ENCODE measurements around the gene HIP1R. TPM values are rescaled to one million over a fixed set of nuclear protein-coding genes. Genes with fewer than 3 reads are reported as not detected.

Gene HIP1R
- total RNA-seq, 2 experiments from 2014 or later: 31.9 to 34.7 TPM

GRCh38 chr12:122846622-122847515, 11.6 kb downstream of the HIP1R start:
- no peak overlapping the region for H3K27ac Mint-ChIP-seq
- DNase-seq: no peak
- CTCF ChIA-PET: interaction anchor here (0.6 to 1.7 kb wide), 3 partner anchors 42 to 911 kb away, joined by 3 to 4 read pairs (median 3); no protein-coding TSS in a partner anchor

GRCh38 chr12:122847516-122847836, 12.2 kb downstream of the HIP1R start:
- CTCF ChIA-PET: interaction anchor here (0.6 kb wide), 1 partner anchor 911 kb away, joined by 3 read pairs; no protein-coding TSS in a partner anchor
- Mint-ChIP-seq H3K27ac (no peak overlapping the region), H3K36me3 (no peaks in the 10 kb centered on the region), H3K4me3 (no peak overlapping the region), H3K4me1 (no peaks in the 10 kb centered on the region), H3K9me3 (ENCODE audit: low read depth) (no peaks in the 10 kb centered on the region), H3K27me3 (no peaks in the 10 kb centered on the region)
- DNase-seq (no peak), ATAC-seq (no peak)

More at GRCh38 chr12:122846622-122847515, 11.6 kb downstream of the HIP1R start:
- Mint-ChIP-seq H3K36me3 (no peaks in the 10 kb centered on the region), H3K9me3 (ENCODE audit: low read depth) (no peaks in the 10 kb centered on the region), H3K27me3 (no peaks in the 10 kb centered on the region), H3K4me3 (no peak overlapping the region), H3K4me1 (no peaks in the 10 kb centered on the region)
- no peak for ATAC-seq

- DNase-seq: no peak
- no peaks in the 10 kb centered on the region for H3K4me1 Mint-ChIP-seq
- ATAC-seq: no peak
- no peak overlapping the region for H3K27ac Mint-ChIP-seq
- H3K27me3 Mint-ChIP-seq: no peaks in the 10 kb centered on the region
- no peak overlapping the region for H3K4me3 Mint-ChIP-seq
- H3K9me3 Mint-ChIP-seq (ENCODE audit: low read depth): no peaks in the 10 kb centered on the region
- CTCF ChIA-PET: no interaction called here
- H3K36me3 Mint-ChIP-seq: no peaks in the 10 kb centered on the region
These were observed 12.7 kb downstream of the HIP1R start for GRCh38 chr12:122847921-122848421.

GRCh38 chr12:122848471-122849351, 13.5 kb downstream of the HIP1R start:
- H3K27ac Mint-ChIP-seq: no peak overlapping the region
- H3K36me3 Mint-ChIP-seq: no peaks in the 10 kb centered on the region
- no peak for ATAC-seq
- no peaks in the 10 kb centered on the region for H3K4me1 Mint-ChIP-seq
- H3K9me3 Mint-ChIP-seq (ENCODE audit: low read depth): no peaks in the 10 kb centered on the region
- CTCF ChIA-PET: no interaction called here
- H3K4me3 Mint-ChIP-seq: no peak overlapping the region
- H3K27me3 Mint-ChIP-seq: no peaks in the 10 kb centered on the region
- no peak for DNase-seq

GRCh38 chr12:122849352-122850047, 14.2 kb downstream of the HIP1R start:
- no peak for ATAC-seq
- no peak for DNase-seq
- no peaks in the 10 kb centered on the region for H3K4me1 Mint-ChIP-seq
- no peaks in the 10 kb centered on the region for H3K36me3 Mint-ChIP-seq
- CTCF ChIA-PET: no interaction called here
- no peaks in the 10 kb centered on the region for H3K9me3 Mint-ChIP-seq (ENCODE audit: low read depth)
- H3K27ac Mint-ChIP-seq: no peak overlapping the region
- no peak overlapping the region for H3K4me3 Mint-ChIP-seq
- no peaks in the 10 kb centered on the region for H3K27me3 Mint-ChIP-seq

- H3K27ac Mint-ChIP-seq: no peak overlapping the region
- ATAC-seq: no peak
- DNase-seq: no peak
- no peaks in the 10 kb centered on the region for H3K36me3 Mint-ChIP-seq
- no peaks in the 10 kb centered on the region for H3K9me3 Mint-ChIP-seq (ENCODE audit: low read depth)
- H3K4me1 Mint-ChIP-seq: no peaks in the 10 kb centered on the region
- no peaks in the 10 kb centered on the region for H3K27me3 Mint-ChIP-seq
- CTCF ChIA-PET: no interaction called here
- no peak overlapping the region for H3K4me3 Mint-ChIP-seq
These were observed 14.8 kb downstream of the HIP1R start for GRCh38 chr12:122850048-122850445.

- ATAC-seq: no peak
- Mint-ChIP-seq H3K9me3 (ENCODE audit: low read depth) (no peaks in the 10 kb centered on the region), H3K27me3 (no peaks in the 10 kb centered on the region), H3K27ac (no peak overlapping the region), H3K4me1 (no peaks in the 10 kb centered on the region), H3K4me3 (no peak overlapping the region), H3K36me3 (no peaks in the 10 kb centered on the region)
- DNase-seq: no peak
- CTCF ChIA-PET: no interaction called here
These were observed 15.6 kb downstream of the HIP1R start for GRCh38 chr12:122850695-122851350.

GRCh38 chr12:122851820-122852219, 16.6 kb downstream of the HIP1R start:
- Mint-ChIP-seq H3K4me3 (no peak overlapping the region), H3K36me3 (no peaks in the 10 kb centered on the region), H3K27me3 (no peaks in the 10 kb centered on the region), H3K4me1 (no peaks in the 10 kb centered on the region), H3K9me3 (ENCODE audit: low read depth) (no peaks in the 10 kb centered on the region), H3K27ac (no peak overlapping the region)
- CTCF ChIA-PET: no interaction called here
- ATAC-seq (no peak), DNase-seq (no peak)

GRCh38 chr12:122852336-122853275, 17.3 kb downstream of the HIP1R start:
- H3K27ac Mint-ChIP-seq: no peak overlapping the region
- no peak overlapping the region for H3K4me3 Mint-ChIP-seq
- H3K4me1 Mint-ChIP-seq: no peaks in the 10 kb centered on the region
- no peaks in the 10 kb centered on the region for H3K9me3 Mint-ChIP-seq (ENCODE audit: low read depth)
- H3K27me3 Mint-ChIP-seq: no peaks in the 10 kb centered on the region
- peaks cover 1% of the 10 kb centered on the region for H3K36me3 Mint-ChIP-seq
- CTCF ChIA-PET: no interaction called here
- no peak for ATAC-seq
- no peak for DNase-seq

GRCh38 chr12:122853582-122854245, 18.5 kb downstream of the HIP1R start:
- Mint-ChIP-seq H3K36me3 (peaks cover 1% of the 10 kb centered on the region), H3K4me3 (no peak overlapping the region), H3K27ac (no peak overlapping the region), H3K27me3 (no peaks in the 10 kb centered on the region), H3K4me1 (no peaks in the 10 kb centered on the region), H3K9me3 (ENCODE audit: low read depth) (no peaks in the 10 kb centered on the region)
- CTCF ChIA-PET: interaction anchor here (0.8 to 1.1 kb wide), 4 partner anchors 17 to 101 kb away, joined by 3 to 4 read pairs (median 4); no protein-coding TSS in a partner anchor
- ATAC-seq (no peak), DNase-seq (no peak)

GRCh38 chr12:122854554-122854953, 19.3 kb downstream of the HIP1R start:
- CTCF ChIA-PET: interaction anchor here (1.1 to 1.2 kb wide), 3 partner anchors 60 to 115 kb away, joined by 3 to 4 read pairs (median 3); no protein-coding TSS in a partner anchor
- no peaks in the 10 kb centered on the region for H3K9me3 Mint-ChIP-seq (ENCODE audit: low read depth)
- no peaks in the 10 kb centered on the region for H3K27me3 Mint-ChIP-seq
- no peak overlapping the region for H3K27ac Mint-ChIP-seq
- peaks cover 1% of the 10 kb centered on the region for H3K36me3 Mint-ChIP-seq
- no peak for ATAC-seq
- DNase-seq: no peak
- no peaks in the 10 kb centered on the region for H3K4me1 Mint-ChIP-seq
- no peak overlapping the region for H3K4me3 Mint-ChIP-seq

Measured in activated CD8-positive, alpha-beta memory T cell treated with anti-CD3 and anti-CD28 coated beads, Interleukin-2, amount 10 ng/mL, durations not matched to agents 7 days and 5 days (primary cell).